Activated CD8-positive, alpha-beta T cell treated with anti-CD3 and anti-CD28 coated beads, Interleukin-2, amount 10 ng/mL, durations not matched to agents 7 days and 5 days (primary cell): ENCODE measurements around the gene RAD51B. TPM values are rescaled to one million over a fixed set of nuclear protein-coding genes. Genes with fewer than 3 reads are reported as not detected.
"Not testable (repeated sequence)": the region's sequence is repeated elsewhere in the genome, so short reads cannot be mapped to it uniquely, and the experiment has no call there.

Source experiments
- ATAC-seq: fragments of 150-1000 bp; cut with Tn5 transposase; one replicate; pipeline ENCODE4 v1.10.0; 2021; ENCODE audit warnings: moderate library complexity
- CTCF ChIA-PET: fragments of 350-600 bp; sonication (Branson Sonifier 250); formaldehyde crosslinking; loops from one replicate; lab custom pipeline; 2021; ENCODE audit warnings: antibody characterized with exemption; lab: Charles Lee
- POLR2A ChIA-PET: fragments of 350-600 bp; sonication (Branson Sonifier 250); formaldehyde crosslinking; loops from one replicate; lab custom pipeline; 2021; ENCODE audit warnings: antibody characterized with exemption; lab: Charles Lee
- DNase-seq: peaks from one replicate; pipeline ENCODE4 v3.0.0-alpha.2; 2020
- H3K27ac Mint-ChIP-seq: one replicate; pipeline ENCODE4 v1.8.0; 2021; ENCODE audit warnings: mild to moderate bottlenecking, mixed read lengths
- H3K27me3 Mint-ChIP-seq: one replicate; pipeline ENCODE4 v1.8.0; 2021; ENCODE audit warnings: low read depth, mixed read lengths
- H3K36me3 Mint-ChIP-seq: one replicate; pipeline ENCODE4 v1.8.0; 2021; ENCODE audit warnings: low read depth, mixed read lengths
- H3K4me1 Mint-ChIP-seq: one replicate; pipeline ENCODE4 v1.8.0; 2021; ENCODE audit warnings: low read depth, mixed read lengths
- H3K4me3 Mint-ChIP-seq: one replicate; pipeline ENCODE4 v1.8.0; 2021; ENCODE audit warnings: mild to moderate bottlenecking, mixed read lengths
- H3K9me3 Mint-ChIP-seq: one replicate; pipeline ENCODE4 v1.8.0; 2022; ENCODE audit warnings: mixed read lengths; ENCODE audit not compliant: insufficient read depth
- total RNA-seq, 2 experiments: library from RNA; stranded (reverse); gene quantifications; one replicate each; pipeline ENCODE4 v1.2.3, GENCODE V29; 2021

RAD51B gene
- total RNA-seq, 2 experiments from 2014 or later: 34.1 to 38.8 TPM

DNA sequence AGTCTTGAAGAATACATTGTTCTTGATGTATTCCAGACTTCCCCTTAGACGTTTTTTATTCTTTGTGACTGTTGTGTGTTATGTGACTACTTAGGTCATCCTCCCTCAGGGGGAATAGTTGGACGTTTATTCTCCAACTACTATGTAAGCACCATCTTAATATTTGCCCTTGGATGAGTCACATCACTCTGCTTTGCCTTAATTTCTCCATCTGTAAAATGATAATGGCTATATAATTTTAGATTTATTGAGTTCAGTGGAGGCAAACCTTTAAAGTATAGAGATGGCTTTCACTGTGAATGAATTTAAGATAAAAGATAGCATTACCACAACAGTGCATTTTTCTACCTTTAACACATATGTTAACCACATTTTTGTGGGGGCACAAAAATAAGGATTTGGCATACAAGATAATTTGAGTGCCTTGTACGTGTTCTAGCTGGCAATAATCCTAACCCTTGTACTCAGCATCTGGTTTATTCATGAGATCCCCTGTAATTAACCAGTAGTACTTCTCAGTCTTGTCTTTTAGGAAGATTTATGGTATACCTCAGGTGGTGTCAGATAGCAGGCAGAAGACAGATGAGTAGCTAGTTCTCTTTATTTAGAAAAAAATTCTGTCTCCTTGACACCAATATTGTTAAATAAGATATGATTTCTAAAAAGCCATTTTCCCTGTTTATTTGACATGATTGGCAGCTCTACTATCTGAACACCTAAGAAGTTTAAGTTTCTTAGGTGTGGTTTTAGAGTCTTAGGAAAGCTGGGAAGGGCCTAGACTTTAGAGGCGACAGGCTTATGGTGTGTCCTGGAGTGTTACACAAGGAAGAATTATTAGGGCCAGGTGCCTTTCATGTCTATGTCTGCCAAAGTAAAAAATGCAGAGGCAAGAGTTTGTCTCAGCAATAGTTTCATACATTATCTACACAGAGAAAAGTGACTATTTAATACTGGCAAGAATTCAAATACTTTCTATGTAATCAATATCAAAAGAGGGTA lies 152.3 kb downstream of the RAD51B start:
- Mint-ChIP-seq H3K27me3 (no peaks in the 10 kb centered on the region), H3K4me1 (no peaks in the 10 kb centered on the region), H3K4me3 (no peak overlapping the region), H3K27ac (no peak overlapping the region), H3K36me3 (peaks cover 10% of the 10 kb centered on the region), H3K9me3 (no peaks in the 10 kb centered on the region)
- CTCF ChIA-PET: no interaction called here
- POLR2A ChIA-PET: no interaction called here
- ATAC-seq (no peak), DNase-seq (no peak)

GRCh38 chr14:67973436-67973835 lies 153.9 kb downstream of the RAD51B start:
- Mint-ChIP-seq H3K36me3 (no peaks in the 10 kb centered on the region), H3K4me1 (no peaks in the 10 kb centered on the region)

DNA sequence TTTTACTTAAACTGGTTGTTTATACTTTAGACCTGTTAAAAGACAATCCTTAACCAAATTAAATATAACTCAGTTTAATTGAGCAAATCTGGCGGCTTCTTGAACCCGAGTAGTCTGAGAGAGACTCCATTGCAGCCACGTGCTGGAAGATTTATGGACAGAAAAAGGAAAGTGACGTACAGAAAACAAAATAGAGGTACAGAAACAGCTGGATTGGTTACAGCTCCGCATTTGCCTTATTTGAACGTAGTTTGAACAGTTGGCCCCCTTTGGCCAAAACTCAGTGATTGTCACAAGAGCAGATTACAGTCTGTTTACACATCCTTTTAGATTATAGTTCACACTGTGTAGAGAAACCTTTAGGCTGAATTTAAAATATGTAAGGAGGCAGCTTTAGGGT lies 155.9 kb downstream of the RAD51B start:
- CTCF ChIA-PET: no interaction called here
- Mint-ChIP-seq H3K4me3 (no peak overlapping the region), H3K9me3 (no peaks in the 10 kb centered on the region), H3K4me1 (peaks cover 2% of the 10 kb centered on the region), H3K27me3 (no peaks in the 10 kb centered on the region), H3K36me3 (no peaks in the 10 kb centered on the region), H3K27ac (no peak overlapping the region)
- DNase-seq (no peak), ATAC-seq (no peak)
- POLR2A ChIA-PET: no interaction called here

More at GRCh38 chr14:67973436-67973835, 153.9 kb downstream of the RAD51B start:
- ChIA-PET CTCF (no interaction called here), POLR2A (no interaction called here)
- ATAC-seq (no peak), DNase-seq (no peak)
- Mint-ChIP-seq H3K4me3 (no peak overlapping the region), H3K9me3 (no peaks in the 10 kb centered on the region), H3K27me3 (no peaks in the 10 kb centered on the region), H3K27ac (no peak overlapping the region)

- peaks cover 2% of the 10 kb centered on the region for H3K4me1 Mint-ChIP-seq
- no peaks in the 10 kb centered on the region for H3K27me3 Mint-ChIP-seq
- H3K27ac Mint-ChIP-seq: no peak overlapping the region
- H3K4me3 Mint-ChIP-seq: no peak overlapping the region
- CTCF ChIA-PET: interaction anchor here (1.2 kb wide), 1 partner anchor 30 kb away, joined by 4 read pairs; no protein-coding TSS in a partner anchor
- POLR2A ChIA-PET: no interaction called here
- no peaks in the 10 kb centered on the region for H3K36me3 Mint-ChIP-seq
- no peaks in the 10 kb centered on the region for H3K9me3 Mint-ChIP-seq
- no peak for ATAC-seq
- DNase-seq: no peak
Observed at GRCh38 chr14:67977434-67978034, 158.0 kb downstream of the RAD51B start.

DNA sequence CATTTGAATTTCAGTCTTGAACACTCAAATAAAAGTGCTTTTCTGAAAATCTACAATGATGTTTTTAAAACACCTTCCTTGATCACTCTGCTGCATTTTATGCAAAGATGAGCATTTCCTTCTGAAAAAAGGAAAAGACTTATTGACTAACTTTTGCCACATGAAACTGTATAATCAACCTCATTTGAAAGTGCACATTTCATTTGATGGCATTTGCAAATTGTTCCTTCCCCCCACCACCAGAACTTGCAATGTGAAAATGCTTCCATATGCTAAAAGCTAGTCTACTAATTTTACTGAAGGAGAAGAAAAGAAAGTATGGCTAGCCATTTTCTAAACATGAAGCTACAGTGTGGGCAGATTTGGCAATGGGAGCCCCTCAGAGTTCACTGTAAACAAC lies 159.2 kb downstream of the RAD51B start:
- no peaks in the 10 kb centered on the region for H3K9me3 Mint-ChIP-seq
- ChIA-PET POLR2A (no interaction called here), CTCF (no interaction called here)
- H3K27me3 Mint-ChIP-seq: no peaks in the 10 kb centered on the region
- H3K4me3 Mint-ChIP-seq: no peak overlapping the region
- no peaks in the 10 kb centered on the region for H3K36me3 Mint-ChIP-seq
- no peak for DNase-seq
- H3K27ac Mint-ChIP-seq: no peak overlapping the region
- peaks cover 2% of the 10 kb centered on the region for H3K4me1 Mint-ChIP-seq
- ATAC-seq: no peak

- Mint-ChIP-seq H3K4me3 (no peak overlapping the region), H3K4me1 (peaks cover 2% of the 10 kb centered on the region), H3K27me3 (no peaks in the 10 kb centered on the region), H3K9me3 (no peaks in the 10 kb centered on the region), H3K36me3 (no peaks in the 10 kb centered on the region), H3K27ac (no peak overlapping the region)
- no peak for DNase-seq
- no peak for ATAC-seq
- POLR2A ChIA-PET: no interaction called here
- CTCF ChIA-PET: no interaction called here
Observed at GRCh38 chr14:67982711-67983608, 163.4 kb downstream of the RAD51B start.

DNA sequence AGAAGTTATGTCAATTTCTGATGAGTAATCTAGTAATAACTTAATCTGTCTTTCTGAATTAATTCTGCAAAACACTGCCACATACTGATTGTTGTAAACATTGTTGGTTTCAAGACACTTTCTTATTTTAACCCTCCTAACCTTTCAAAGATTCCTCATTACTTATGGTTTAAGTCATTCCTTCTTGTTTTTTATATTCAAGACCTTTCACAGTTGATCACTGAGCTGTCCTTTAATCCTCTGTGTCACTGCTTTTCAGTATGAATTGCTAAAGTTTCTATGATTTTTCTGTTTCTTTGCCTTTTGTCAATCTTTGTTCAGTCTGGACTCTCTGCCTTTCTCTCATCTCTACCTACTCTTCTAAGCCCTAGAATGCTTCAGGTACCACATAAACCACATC lies 164.7 kb downstream of the RAD51B start:
- no peaks in the 10 kb centered on the region for H3K9me3 Mint-ChIP-seq
- DNase-seq: no peak

GRCh38 chr14:67986131-67986841 lies 166.7 kb downstream of the RAD51B start:
- POLR2A ChIA-PET: no interaction called here
- ATAC-seq (no peak), DNase-seq (no peak)
- Mint-ChIP-seq H3K9me3 (no peaks in the 10 kb centered on the region), H3K4me1 (no peaks in the 10 kb centered on the region), H3K36me3 (no peaks in the 10 kb centered on the region), H3K4me3 (no peak overlapping the region), H3K27ac (no peak overlapping the region), H3K27me3 (no peaks in the 10 kb centered on the region)
- CTCF ChIA-PET: no interaction called here

More for the DNA sequence above, 164.7 kb downstream of the RAD51B start:
- Mint-ChIP-seq H3K27me3 (no peaks in the 10 kb centered on the region), H3K4me3 (no peak overlapping the region), H3K4me1 (no peaks in the 10 kb centered on the region), H3K27ac (no peak overlapping the region), H3K36me3 (no peaks in the 10 kb centered on the region)
- ChIA-PET CTCF (interaction anchor here (1.1 kb wide), 1 partner anchor 41 kb away, joined by 3 read pairs; no protein-coding TSS in a partner anchor), POLR2A (no interaction called here)
- ATAC-seq: no peak

GRCh38 chr14:67987606-67988005 lies 168.0 kb downstream of the RAD51B start:
- Mint-ChIP-seq H3K27me3 (no peaks in the 10 kb centered on the region), H3K4me1 (no peaks in the 10 kb centered on the region), H3K9me3 (no peaks in the 10 kb centered on the region), H3K36me3 (no peaks in the 10 kb centered on the region), H3K27ac (no peak overlapping the region), H3K4me3 (no peak overlapping the region)
- ATAC-seq (no peak), DNase-seq (no peak)
- CTCF ChIA-PET: no interaction called here
- POLR2A ChIA-PET: no interaction called here

GRCh38 chr14:67988210-67988609 lies 168.6 kb downstream of the RAD51B start:
- CTCF ChIA-PET, POLR2A ChIA-PET, H3K4me1 Mint-ChIP-seq, H3K27me3 Mint-ChIP-seq, DNase-seq, ATAC-seq, H3K4me3 Mint-ChIP-seq, H3K27ac Mint-ChIP-seq, H3K36me3 Mint-ChIP-seq, H3K9me3 Mint-ChIP-seq: not testable (repeated sequence)

DNA sequence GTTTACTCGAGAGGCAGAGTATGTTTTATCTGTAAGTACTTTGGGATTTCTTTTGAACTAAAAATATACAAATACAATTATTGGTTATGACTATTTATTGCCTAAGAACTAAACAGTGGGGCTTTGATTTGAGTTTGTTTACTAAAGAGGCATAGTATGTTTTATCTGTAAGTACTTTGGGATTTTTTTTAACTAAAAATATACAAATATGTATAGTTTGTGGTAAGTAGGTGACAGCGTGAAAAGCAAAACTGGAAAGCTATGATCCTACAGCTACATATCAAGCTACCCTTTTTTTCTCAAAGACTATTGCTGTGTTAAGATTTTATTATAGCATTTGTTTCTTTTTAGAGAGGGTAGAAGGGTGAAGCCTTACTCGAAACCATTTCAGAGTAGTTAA lies 171.0 kb downstream of the RAD51B start:
- H3K27ac Mint-ChIP-seq: no peak overlapping the region
- ChIA-PET CTCF (no interaction called here), POLR2A (no interaction called here)
- H3K36me3 Mint-ChIP-seq: no peaks in the 10 kb centered on the region
- no peak for DNase-seq
- no peak overlapping the region for H3K4me3 Mint-ChIP-seq
- no peaks in the 10 kb centered on the region for H3K27me3 Mint-ChIP-seq
- no peaks in the 10 kb centered on the region for H3K9me3 Mint-ChIP-seq
- no peaks in the 10 kb centered on the region for H3K4me1 Mint-ChIP-seq
- ATAC-seq: no peak
